ENCODE results near the gene MX1.
A peak's percentile ranks its signal among the peaks of the same experiment; 100 is the strongest.

DNA sequence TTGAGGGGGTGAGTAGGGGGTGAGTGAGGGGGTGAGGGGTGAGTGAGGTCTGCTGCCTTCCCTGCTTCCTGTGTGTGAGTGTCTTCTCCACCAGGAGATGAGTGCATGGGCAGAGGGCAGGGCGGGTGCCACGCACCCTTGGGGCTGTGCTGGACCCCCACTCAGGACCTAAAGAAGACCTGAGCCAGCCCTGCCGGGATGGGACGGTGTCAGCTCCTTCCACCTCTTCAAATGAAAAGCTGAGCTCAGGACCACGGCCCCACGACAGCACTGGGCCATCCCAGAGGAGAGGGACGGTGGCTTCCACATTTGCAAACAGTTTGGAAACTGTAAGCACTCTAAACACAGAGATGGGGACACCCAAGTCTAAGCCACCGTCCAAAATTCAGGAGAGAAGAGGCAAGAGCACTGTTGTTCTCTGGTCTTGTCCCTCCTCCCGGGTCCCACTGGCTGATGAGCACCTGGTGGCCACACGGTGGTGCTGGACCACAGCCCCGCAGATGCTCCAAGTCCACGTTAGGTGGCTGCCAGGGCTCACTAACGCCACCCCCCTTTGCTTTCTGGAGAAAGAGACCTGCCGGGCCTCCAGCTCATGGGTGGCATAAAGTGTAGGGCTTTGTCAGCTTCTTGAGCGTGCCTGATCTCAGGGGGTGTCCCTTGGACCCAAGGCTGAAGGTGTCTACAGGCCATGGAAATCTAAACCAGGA is 49.8 kb downstream of the MX1 start:
- TF ChIP-seq, protein P1, sequence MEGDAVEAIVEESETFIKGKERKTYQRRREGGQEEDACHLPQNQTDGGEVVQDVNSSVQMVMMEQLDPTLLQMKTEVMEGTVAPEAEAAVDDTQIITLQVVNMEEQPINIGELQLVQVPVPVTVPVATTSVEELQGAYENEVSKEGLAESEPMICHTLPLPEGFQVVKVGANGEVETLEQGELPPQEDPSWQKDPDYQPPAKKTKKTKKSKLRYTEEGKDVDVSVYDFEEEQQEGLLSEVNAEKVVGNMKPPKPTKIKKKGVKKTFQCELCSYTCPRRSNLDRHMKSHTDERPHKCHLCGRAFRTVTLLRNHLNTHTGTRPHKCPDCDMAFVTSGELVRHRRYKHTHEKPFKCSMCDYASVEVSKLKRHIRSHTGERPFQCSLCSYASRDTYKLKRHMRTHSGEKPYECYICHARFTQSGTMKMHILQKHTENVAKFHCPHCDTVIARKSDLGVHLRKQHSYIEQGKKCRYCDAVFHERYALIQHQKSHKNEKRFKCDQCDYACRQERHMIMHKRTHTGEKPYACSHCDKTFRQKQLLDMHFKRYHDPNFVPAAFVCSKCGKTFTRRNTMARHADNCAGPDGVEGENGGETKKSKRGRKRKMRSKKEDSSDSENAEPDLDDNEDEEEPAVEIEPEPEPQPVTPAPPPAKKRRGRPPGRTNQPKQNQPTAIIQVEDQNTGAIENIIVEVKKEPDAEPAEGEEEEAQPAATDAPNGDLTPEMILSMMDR (IDR thresholded peaks at IDR 0.05; ENCODE audit: low read depth, low read length, missing input control): peak; percentile 32
- peak; percentile 71 to 79 for TF ChIP-seq RAD21 (IDR thresholded peaks at IDR 0.05)
- no peak for TF ChIP-seq REST (IDR thresholded peaks at IDR 0.05)
- TF ChIP-seq EGR1 (IDR thresholded peaks at IDR 0.05; ENCODE audit: low read depth in 2 of 2): no peak
- TF ChIP-seq HNF4A (conservative IDR thresholded peaks at IDR 0.05): no peak
- TF ChIP-seq ATF3 (IDR thresholded peaks at IDR 0.05): no peak
- TF ChIP-seq TAF1 (conservative IDR thresholded peaks at IDR 0.05): no peak
